Measurements from ENCODE around the gene LEMD3. TPM values are rescaled to one million over a fixed set of nuclear protein-coding genes. Genes with fewer than 3 reads are reported as not detected.
"Not testable (repeated sequence)": the region's sequence is repeated elsewhere in the genome, so short reads cannot be mapped to it uniquely, and the experiment has no call there.

LEMD3 gene
- total and polyA plus RNA-seq, 8 donors = 5.5 to 21.2 (median 13.0) TPM

DNA sequence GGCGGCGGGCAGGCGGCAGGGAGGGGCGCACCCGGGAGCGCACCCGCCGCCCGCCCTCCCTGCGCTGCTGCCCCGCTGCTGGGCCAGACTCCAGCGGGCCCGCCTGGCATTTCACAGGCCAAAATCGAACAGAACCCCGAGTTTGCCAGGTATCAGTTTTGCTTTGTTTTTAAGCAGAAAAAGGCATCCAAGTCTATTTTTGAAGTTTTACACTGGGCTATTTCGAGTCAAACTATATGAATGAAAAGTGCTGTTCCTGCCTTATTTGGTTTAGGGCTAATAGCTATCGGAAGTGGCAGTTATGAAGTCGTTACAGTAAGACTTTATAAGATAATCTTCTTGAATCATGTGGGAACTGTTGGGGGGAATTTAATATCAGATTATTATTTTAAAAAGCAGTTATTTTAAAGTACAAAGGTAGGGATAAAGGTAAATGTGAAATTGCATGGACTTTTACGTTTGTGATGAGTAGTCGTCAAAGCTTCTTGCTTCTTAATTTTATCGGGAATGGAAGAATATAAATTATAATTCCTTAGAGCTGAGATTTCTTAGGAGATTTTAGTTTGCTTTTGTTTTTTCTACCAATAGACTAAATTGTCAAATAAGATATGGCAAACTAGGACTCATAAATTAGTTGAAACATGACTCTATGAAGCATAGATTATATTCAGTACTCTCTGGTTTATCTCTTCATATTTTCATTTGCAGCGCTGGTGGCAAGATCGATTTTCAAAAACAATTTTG is 110.2 kb downstream of the LEMD3 start:
- no peak for TF ChIP-seq CTCF (IDR thresholded peaks at IDR 0.05)
- no peak for DNase-seq
- H3K9me3 ChIP-seq = no peaks in the 10 kb centered on the region
- no peak for FAIRE-seq
- no peaks in the 10 kb centered on the region for H3K27me3 ChIP-seq
- H3K4me3 ChIP-seq = peak overlapping the region; percentile 35 to 74 (median 47)
- intact Hi-C loops (cut with DNase I) = no loop called here
- H3K27ac ChIP-seq = peak overlapping the region in 2 of 4 donors; percentile 23 to 25
- WGBS, 2 donors = 18 to 29% methylated on average over 16 to 23 of the region's 23 CpGs
- no peaks in the 10 kb centered on the region for H3K4me1 ChIP-seq
- no peak for ATAC-seq
- no peaks in the 10 kb centered on the region for H3K36me3 ChIP-seq

DNA sequence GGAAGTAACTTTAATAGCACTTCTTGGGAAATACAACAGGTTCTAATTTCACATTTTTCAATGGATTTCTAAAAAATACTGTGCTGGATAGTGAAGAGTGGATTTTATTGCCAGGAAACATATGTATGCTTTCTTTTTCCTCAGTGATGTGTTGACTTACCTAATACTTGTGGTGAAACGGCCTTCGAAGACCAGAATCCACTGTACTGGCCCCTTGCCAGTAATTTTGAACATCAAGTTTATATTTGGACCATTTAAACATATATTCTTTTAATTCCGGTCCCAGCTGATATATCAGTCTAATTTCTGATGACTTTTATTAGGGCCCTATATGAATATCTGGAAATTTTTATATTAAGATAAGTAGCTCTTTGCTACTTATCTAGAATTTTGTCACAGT is 110.9 kb downstream of the LEMD3 start:
- FAIRE-seq (no peak), ATAC-seq (no peak), DNase-seq (no peak)
- no peaks in the 10 kb centered on the region for H3K27me3 ChIP-seq
- no peak for TF ChIP-seq CTCF (IDR thresholded peaks at IDR 0.05)
- no peaks in the 10 kb centered on the region for H3K4me1 ChIP-seq
- H3K27ac ChIP-seq = no peak overlapping the region
- intact Hi-C loops (cut with DNase I) = no loop called here
- H3K36me3 ChIP-seq = no peaks in the 10 kb centered on the region
- no peak overlapping the region for H3K4me3 ChIP-seq
- WGBS, 2 donors = 73 to 87% methylated on average over 3 of the region's 3 CpGs
- H3K9me3 ChIP-seq = no peaks in the 10 kb centered on the region

GRCh38 chr12:65282840-65283239 is 113.5 kb downstream of the LEMD3 start:
- ATAC-seq = no peak
- FAIRE-seq = no peak
- no peaks in the 10 kb centered on the region for H3K4me1 ChIP-seq

GRCh38 chr12:65285532-65285931 is 116.1 kb downstream of the LEMD3 start:
- H3K27ac ChIP-seq; ATAC-seq; intact Hi-C loops (cut with DNase I); H3K9me3 ChIP-seq; H3K36me3 ChIP-seq; H3K4me1 ChIP-seq; FAIRE-seq; DNase-seq; H3K27me3 ChIP-seq; H3K4me3 ChIP-seq: not testable (repeated sequence)
- 87 to 92% methylated on average over 7 of the region's 7 CpGs for WGBS, 2 donors

More at GRCh38 chr12:65282840-65283239, 113.5 kb downstream of the LEMD3 start:
- Histone ChIP-seq H3K27ac (no peak overlapping the region), H3K4me3 (no peak overlapping the region), H3K27me3 (no peaks in the 10 kb centered on the region), H3K9me3 (no peaks in the 10 kb centered on the region), H3K36me3 (no peaks in the 10 kb centered on the region)
- no peak for TF ChIP-seq CTCF (IDR thresholded peaks at IDR 0.05)
- intact Hi-C loops (cut with DNase I) = no loop called here
- 86 to 89% methylated on average over 1 of the region's 1 CpG for WGBS, 2 donors
- no peak for DNase-seq

- Histone ChIP-seq H3K4me1 (no peaks in the 10 kb centered on the region), H3K27me3 (no peaks in the 10 kb centered on the region), H3K4me3 (no peak overlapping the region), H3K9me3 (no peaks in the 10 kb centered on the region), H3K36me3 (no peaks in the 10 kb centered on the region), H3K27ac (no peak overlapping the region)
- FAIRE-seq (no peak), DNase-seq (no peak), ATAC-seq (no peak)
- no peak for TF ChIP-seq CTCF (IDR thresholded peaks at IDR 0.05)
- 80 to 91% methylated on average over 2 of the region's 2 CpGs for WGBS, 2 donors
- intact Hi-C loops (cut with DNase I) = no loop called here
Measured at GRCh38 chr12:65287426-65287825, 118.0 kb downstream of the LEMD3 start.
